HG02943 (cell line): ENCODE results near the gene TMEM50A.
"Not testable (repeated sequence)": the region's sequence is repeated elsewhere in the genome, so short reads cannot be mapped to it uniquely, and the experiment has no call there.

Source experiments
- ATAC-seq: cut with Tn5 transposase; IDR thresholded peaks from one replicate; pipeline ENCODE4 v1.9.1; 2021; ENCODE audit warnings: mild to moderate bottlenecking, low read depth, moderate library complexity; ENCODE audit not compliant: unreplicated experiment

The TMEM50A gene

GRCh38 chr1:25383090-25383489, 45.0 kb downstream of the TMEM50A start:
- not testable (repeated sequence) for ATAC-seq

DNA sequence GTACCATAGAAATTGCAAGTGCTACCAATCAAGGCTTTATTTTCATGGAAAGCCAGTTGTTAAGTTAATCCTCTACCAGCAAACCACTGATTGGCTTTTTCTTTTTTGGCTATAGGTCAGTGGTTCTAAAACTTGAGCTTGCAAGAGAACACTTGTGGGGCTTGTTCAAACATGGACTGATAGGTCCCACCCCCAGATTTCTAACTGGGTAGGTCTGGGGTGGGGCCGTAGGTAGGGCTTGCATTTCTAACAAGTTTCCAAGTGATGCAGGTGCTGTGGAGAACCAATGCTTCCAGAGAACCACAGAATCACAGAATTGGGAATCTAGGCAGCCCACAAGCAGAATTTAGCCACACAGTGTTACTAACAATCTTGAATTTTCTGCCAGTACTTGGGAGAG, 45.7 kb downstream of the TMEM50A start:
- ATAC-seq: not testable (repeated sequence)

DNA sequence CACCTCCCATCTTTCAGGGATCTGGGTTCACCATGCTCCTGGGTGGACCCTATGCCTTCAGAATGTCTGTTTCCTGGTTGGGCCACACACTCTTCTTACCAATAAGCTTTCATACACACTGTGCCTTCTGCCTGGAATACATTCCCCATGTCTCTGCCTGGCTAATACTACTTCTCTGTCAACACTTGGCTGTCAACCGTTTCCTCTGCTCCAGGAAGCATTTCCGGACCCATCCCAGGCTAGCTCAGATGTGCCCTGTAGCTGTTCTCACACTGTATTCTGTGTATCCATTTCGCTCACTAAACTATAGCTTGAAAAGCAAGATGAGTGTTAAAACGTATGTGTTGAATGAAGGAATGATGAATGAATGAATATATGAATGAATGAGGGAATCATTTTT, 49.0 kb downstream of the TMEM50A start:
- not testable (repeated sequence) for ATAC-seq

DNA sequence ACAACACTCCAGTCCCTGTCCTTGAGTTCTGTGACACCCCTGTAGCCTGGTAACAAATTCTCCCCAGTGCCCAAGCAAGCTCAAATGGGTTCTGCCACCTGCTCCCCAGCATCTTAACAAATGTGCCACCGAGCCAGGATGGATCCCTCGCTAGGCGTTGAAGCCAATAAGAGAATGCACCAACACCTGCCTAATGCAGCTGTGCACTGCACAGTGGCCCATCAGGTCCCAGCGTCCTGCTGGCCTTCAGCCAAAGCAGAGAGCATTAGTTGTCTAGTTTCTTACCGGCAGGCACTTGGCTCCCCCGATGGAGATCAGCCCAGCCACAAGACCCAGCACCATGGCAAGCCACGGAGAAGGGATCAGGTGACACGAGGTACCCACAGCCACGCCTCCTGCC, 50.6 kb downstream of the TMEM50A start:
- not testable (repeated sequence) for ATAC-seq

- ATAC-seq: not testable (repeated sequence)
Measured at GRCh38 chr1:25389721-25390120, 51.6 kb downstream of the TMEM50A start.

- no peak for ATAC-seq
Measured at GRCh38 chr1:25392841-25393240, 54.7 kb downstream of the TMEM50A start.

DNA sequence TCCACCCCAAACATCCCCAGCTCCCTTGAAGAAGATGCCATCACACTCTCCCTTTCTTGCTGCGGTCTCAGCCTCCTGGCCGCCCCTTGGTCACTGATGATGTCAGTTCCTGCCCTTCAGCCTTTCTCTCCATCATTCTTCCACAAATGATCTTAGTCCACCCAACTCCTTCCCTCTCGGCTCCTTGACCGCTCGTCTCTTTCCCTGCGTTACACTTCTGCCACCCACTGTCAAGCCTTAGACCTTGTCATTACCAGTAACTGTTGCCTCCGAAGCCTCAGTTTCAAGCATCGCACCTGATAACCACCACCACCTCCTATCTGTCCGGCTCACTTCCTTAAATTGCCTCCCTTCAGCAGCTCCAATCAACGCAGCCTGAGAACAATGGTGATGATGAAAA, 59.4 kb downstream of the TMEM50A start:
- not testable (repeated sequence) for ATAC-seq

DNA sequence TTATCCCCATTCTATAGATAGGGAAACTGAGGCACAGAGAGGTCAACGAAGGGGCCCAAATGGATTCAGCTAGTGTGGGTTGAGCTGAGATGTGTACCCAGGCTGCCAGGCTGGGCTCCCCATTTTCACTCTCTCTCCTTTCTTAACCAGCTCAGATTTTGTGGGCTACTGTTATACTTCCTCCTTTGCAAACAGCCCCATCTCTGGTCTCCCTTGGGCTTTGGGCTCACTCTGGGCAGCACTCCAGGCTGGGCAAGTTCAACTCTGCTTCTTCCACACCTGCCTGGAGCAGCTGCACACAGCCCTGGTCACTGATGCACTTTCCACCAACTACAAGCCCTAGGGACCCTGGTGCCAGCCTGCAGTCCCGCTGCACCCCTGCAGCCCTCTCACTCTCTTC, 59.9 kb downstream of the TMEM50A start:
- not testable (repeated sequence) for ATAC-seq

DNA sequence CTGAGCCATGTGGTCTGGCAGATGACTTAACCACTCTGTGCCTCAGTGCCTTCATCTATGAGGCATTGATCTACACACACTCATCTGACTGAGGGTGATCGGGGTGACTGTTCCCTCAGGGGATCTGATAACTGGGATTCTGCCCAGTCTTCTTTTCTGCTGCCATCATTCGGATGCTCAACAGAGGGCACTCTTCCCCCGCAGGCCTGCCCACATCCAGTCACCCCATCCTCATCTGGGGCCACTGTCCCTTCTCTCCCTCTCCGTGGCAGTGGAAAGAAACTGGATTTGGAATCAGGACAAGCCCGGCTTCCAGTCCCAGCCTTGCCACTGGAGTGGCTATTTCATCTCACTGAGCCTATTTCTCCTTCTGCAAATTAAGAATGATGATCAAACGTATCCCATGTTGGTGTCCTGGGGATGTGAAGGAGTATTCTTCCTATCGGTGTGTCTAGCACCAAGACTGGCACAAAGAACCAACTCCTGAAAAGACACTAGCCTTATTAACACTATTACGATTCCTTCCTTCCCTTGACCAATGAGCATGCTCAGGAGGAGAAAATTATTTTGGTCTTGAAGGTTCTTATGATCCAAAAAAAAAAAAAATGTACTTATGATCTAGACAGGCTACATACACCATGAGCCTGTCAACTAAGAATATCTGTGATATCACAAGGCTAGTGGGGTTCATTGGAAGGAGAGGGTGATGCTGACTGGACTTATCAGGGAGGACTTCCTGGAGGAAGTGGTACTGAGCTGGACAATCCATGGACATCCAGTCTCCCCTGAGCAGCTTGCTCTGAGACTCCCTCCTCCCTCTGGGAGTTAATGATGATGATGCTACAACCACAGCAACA, 65.0 kb downstream of the TMEM50A start:
- ATAC-seq: not testable (repeated sequence)

GRCh38 chr1:25405731-25406305, 67.7 kb downstream of the TMEM50A start:
- not testable (repeated sequence) for ATAC-seq

DNA sequence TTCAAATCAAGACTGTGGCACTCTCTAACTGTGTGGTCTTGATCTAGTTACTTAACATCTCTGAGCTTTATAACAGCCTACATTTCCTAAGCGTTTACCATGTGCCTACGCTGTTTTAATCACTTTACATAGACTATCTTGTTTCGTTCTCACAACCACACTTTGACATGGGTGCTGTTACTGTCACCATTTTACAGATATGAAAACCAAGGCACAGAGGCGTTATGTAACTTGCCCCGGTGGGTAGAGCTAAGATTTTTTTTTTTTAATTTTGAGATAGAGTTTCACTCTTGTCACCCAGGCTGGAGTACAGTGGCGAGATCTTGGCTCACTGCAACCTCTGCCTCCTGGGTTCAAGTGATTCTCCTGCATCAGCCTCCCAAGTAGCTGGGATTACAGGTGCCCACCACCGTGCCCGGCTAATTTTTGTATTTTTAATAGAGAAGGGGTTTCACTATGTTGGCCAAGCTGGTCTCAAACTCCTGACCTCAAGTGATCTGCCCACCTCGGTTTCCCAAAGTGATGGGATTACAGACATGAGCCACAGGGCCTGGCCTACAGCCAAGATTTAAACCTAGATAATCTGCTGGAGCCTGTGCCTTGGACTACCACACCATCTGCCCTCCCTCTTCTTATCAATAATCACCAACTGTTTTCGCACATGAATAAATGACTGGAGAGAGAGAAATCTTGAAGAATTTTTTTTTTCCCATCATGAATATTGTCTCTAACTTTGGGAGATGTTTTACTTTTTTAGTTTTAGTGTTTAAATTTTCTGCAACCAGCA, 71.7 kb downstream of the TMEM50A start:
- ATAC-seq: not testable (repeated sequence)
